ENCODE results near the gene FAM50B. TPM values are rescaled to one million over a fixed set of nuclear protein-coding genes. Genes with fewer than 3 reads are reported as not detected.
A peak's percentile ranks its signal among the peaks of the same experiment; 100 is the strongest.

FAM50B gene
- total and polyA plus RNA-seq, 2 of the 13 experiments (the other 11 are each of a cell fraction or from before 2014, with no cell fraction given): 0.05 TPM; not detected in 1

- TF ChIP-seq PITX1 (CRISPR knock-in tag; IDR thresholded peaks at IDR 0.05) (no peak; the same call in 1 of the 2 replicates), SOX5 (CRISPR knock-in tag; IDR thresholded peaks at IDR 0.05; ENCODE audit: borderline replicate concordance) (no peak; the same call in 1 of the 2 replicates), MAFG (CRISPR knock-in tag; IDR thresholded peaks at IDR 0.05) (no peak), HCFC1 (IDR thresholded peaks at IDR 0.05; ENCODE audit: low read depth, low read length) (no peak), BORCS8-MEF2B (CRISPR knock-in tag; IDR thresholded peaks at IDR 0.05) (no peak), ZFAT (CRISPR knock-in tag; conservative IDR thresholded peaks at IDR 0.05) (no peak), TCF7L2 (IDR thresholded peaks at IDR 0.05; ENCODE audit: low read depth, low read length) (no peak), THAP11 (CRISPR knock-in tag; IDR thresholded peaks at IDR 0.05) (no peak), CEBPG (CRISPR knock-in tag; IDR thresholded peaks at IDR 0.05) (no peak), ZNF121 (CRISPR knock-in tag; IDR thresholded peaks at IDR 0.05) (no peak), ZBTB4 (CRISPR knock-in tag; IDR thresholded peaks at IDR 0.05; ENCODE audit: borderline replicate concordance) (peak; percentile 66; the same call in 1 of the 2 replicates), NFATC3 (CRISPR knock-in tag; IDR thresholded peaks at IDR 0.05) (no peak), ZBTB43 (CRISPR knock-in tag; conservative IDR thresholded peaks at IDR 0.05) (peak; percentile 86), RFX1 (IDR thresholded peaks at IDR 0.05) (no peak), ZNF20 (CRISPR knock-in tag; IDR thresholded peaks at IDR 0.05) (no peak), ZNF75D (CRISPR knock-in tag; IDR thresholded peaks at IDR 0.05; ENCODE audit: borderline replicate concordance) (no peak), LBX2 (CRISPR knock-in tag; IDR thresholded peaks at IDR 0.05; ENCODE audit: borderline replicate concordance) (no peak), ZNF710 (CRISPR knock-in tag; IDR thresholded peaks at IDR 0.05; ENCODE audit: borderline replicate concordance) (no peak), SAP130 (CRISPR knock-in tag; IDR thresholded peaks at IDR 0.05; ENCODE audit: low read depth) (peak; percentile 66), ATF5 (CRISPR knock-in tag; IDR thresholded peaks at IDR 0.05; ENCODE audit: low read depth) (no peak), ZNF501 (CRISPR knock-in tag; IDR thresholded peaks at IDR 0.05) (no peak; the same call in none of the 2 replicates), HNRNPL (IDR thresholded peaks at IDR 0.05; ENCODE audit: low read depth, low read length) (no peak), SMARCE1 (IDR thresholded peaks at IDR 0.05; ENCODE audit: borderline replicate concordance) (no peak), ZFP37 (CRISPR knock-in tag; IDR thresholded peaks at IDR 0.05; ENCODE audit: borderline replicate concordance) (peak; percentile 92)
Measured at GRCh38 chr6:3841711-3842565, 7.2 kb upstream of the FAM50B start (continued).

Measured in HepG2 (cell line).